ENCODE data around the gene MALL. TPM values are rescaled to one million over a fixed set of nuclear protein-coding genes. Genes with fewer than 3 reads are reported as not detected.
"Not testable (repeated sequence)": the region's sequence is repeated elsewhere in the genome, so short reads cannot be mapped to it uniquely, and the experiment has no call there.

Gene MALL
- total and polyA plus RNA-seq, 10 of the 15 experiments (the other 5 are each of a cell fraction or from before 2014, with no cell fraction given) = 0.26 TPM; not detected in 9

DNA sequence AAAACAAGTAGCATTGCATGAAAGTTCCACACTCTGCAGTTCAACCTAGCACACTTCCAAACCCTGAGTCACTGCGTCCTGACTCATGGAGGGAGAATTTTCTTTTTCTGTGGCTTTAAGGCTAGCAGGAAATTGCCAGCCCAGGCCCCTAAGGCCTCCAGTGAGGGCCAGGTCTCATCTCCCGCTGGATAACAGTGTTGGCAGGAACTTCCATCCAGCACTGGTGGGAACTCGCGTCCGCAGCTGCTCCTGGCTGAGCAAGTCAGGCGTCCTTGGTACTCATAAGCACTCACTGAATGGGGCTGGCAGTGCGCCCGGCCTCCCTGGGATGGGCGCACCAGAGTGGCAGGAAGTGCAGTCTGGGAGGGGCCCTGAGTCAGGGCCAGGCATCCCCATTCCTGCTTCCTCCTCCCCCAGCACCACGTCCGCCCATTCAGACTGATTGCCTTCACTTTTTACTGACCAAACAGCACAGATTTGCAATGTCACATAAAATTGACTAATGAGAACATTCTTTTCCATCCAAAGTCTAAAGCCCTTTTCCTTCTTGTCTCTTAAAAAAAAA lies 14.3 kb downstream of the MALL start (continued):
- TF ChIP-seq CEBPZ (IDR thresholded peaks at IDR 0.05; ENCODE audit: low read depth, low read length) (no peak), RCOR1 (conservative IDR thresholded peaks at IDR 0.05; ENCODE audit: low read depth, low read length) (no peak), IKZF2 (IDR thresholded peaks at IDR 0.05) (no peak), CBX5 (IDR thresholded peaks at IDR 0.05; ENCODE audit: low read depth) (no peak), EZH2 (IDR thresholded peaks at IDR 0.05; ENCODE audit: borderline replicate concordance, control insufficient read depth, low read depth, low read length) (no peak)
- TF ChIP-seq, protein P1, sequence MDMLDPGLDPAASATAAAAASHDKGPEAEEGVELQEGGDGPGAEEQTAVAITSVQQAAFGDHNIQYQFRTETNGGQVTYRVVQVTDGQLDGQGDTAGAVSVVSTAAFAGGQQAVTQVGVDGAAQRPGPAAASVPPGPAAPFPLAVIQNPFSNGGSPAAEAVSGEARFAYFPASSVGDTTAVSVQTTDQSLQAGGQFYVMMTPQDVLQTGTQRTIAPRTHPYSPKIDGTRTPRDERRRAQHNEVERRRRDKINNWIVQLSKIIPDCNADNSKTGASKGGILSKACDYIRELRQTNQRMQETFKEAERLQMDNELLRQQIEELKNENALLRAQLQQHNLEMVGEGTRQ (IDR thresholded peaks at IDR 0.05; ENCODE audit: borderline replicate concordance, low read depth, low read length) = no peak

GRCh38 chr2:110100880-110101279 lies 14.7 kb downstream of the MALL start:
- ATAC-seq; in situ Hi-C loops (cut with MboI); DNase-seq (ENCODE audit: low read depth, low spot score); BruUV-seq (replicated peaks); H3K4me1 ChIP-seq (ENCODE audit: control insufficient read depth, insufficient read depth, low read length); H3K4me3 ChIP-seq; H3K27me3 ChIP-seq (replicated peaks in 1 of 2; ENCODE audit: control insufficient read depth in 2 of 2, insufficient read depth in 2 of 2, low read length in 1 of 2); H3K9me3 ChIP-seq (replicated peaks; ENCODE audit: control insufficient read depth, insufficient read depth, low read length); intact Hi-C loops (cut with micrococcal nuclease; ENCODE audit: unreplicated experiment); H4K20me1 ChIP-seq (ENCODE audit: control insufficient read depth, insufficient read depth); H3K79me2 ChIP-seq (ENCODE audit: control insufficient read depth, insufficient read depth, low read length); CTCF ChIA-PET; FAIRE-seq; H3K4me2 ChIP-seq (ENCODE audit: control insufficient read depth, insufficient read depth); H2AFZ ChIP-seq (ENCODE audit: control insufficient read depth, low read depth, low read length); SMC1A ChIA-PET (ENCODE audit: uncharacterized antibody, unreplicated experiment); H3K9ac ChIP-seq (ENCODE audit: control insufficient read depth, insufficient read depth, low read length); POLR2A ChIA-PET; RAD21 ChIA-PET (ENCODE audit: unreplicated experiment); H3K27ac ChIP-seq (ENCODE audit: control insufficient read depth, insufficient read depth); H3K36me3 ChIP-seq (ENCODE audit: control insufficient read depth in 2 of 2, insufficient read depth in 2 of 2, low read length in 1 of 2): not testable (repeated sequence)
- 9% methylated on average over 4 of the region's 4 CpGs for WGBS (ENCODE audit: insufficient coverage, insufficient replicate concordance, low lambda C conversion rate, missing lambda C conversion rate)
